ENCODE data around the gene ORMDL2.
"Not testable (repeated sequence)": the region's sequence is repeated elsewhere in the genome, so short reads cannot be mapped to it uniquely, and the experiment has no call there.

Gene ORMDL2

DNA sequence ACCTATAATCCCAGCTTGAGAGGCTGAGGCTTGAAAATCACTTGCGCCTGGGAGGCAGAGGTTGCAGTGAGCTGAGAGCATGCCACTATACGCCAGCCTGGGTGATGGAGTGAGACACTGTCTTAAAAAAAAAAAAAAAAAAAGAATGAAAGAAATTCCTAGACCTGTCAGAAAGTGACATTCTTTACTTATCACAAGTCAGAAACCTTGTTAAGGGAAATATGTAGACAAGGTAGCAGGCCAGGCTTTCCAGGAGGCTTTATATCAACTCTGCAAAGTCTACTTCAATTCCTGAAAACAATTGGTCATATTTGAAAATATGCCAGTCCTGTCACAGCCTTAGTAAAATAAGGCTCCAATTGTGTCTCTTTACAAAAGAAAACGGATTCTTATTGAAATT, 44.0 kb downstream of the ORMDL2 start:
- no peak for DNase-seq

DNA sequence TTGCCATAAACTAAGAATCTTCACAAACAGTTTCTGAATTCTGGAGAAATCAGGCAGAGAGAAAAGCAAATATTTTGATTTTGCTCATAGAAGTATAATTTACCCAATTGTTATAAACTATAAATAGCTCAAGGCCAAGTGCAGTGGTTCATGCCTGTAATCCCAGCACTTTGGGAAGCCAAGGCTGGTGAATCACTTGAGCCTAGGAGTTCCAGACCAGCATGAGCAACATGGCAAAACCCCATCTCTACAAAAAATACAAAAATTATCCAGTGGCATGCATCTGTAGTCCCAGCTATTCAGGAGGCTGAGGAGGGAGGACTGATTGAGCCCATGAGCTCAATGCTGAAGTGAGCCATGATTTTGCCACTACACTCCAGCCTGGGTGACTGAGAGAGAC, 44.4 kb downstream of the ORMDL2 start:
- no peak for DNase-seq

DNA sequence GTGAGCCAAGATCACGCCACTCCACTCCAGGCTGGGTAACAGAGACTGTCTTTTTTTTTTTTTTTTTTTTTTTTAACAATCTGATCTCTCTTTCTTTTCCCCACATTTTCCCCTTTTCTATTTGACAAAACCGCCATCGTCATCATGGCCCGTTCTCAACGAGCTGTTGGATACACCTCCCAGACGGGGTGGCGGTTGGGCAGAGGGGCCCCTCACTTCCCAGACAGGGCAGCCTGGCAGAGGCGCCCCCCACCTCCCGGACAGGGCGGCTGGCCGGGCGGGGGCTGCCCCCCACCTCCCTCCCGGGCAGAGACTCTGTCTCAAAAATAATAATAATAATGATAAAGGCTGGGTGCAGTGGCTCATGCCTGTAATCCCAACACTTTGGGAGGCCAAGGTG, 45.1 kb downstream of the ORMDL2 start:
- not testable (repeated sequence) for DNase-seq

DNA sequence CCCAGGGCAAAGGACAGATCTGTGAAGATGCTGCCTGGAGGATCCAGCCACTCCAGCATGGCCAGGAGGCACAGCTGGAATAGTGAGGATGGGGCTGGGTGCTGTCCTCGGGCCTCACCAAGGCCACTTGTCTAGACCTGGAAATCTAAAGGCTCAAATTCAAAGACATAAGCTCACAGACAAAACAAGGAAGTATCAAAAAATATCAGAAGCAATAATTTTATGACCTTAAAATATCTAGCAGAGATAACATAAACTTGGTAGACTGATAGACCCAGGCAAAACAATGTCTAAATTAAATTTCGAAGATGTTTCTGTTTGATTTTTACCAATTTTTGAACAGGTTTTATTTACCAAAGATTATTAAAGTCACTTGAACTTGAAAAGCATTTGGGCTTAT, 47.5 kb downstream of the ORMDL2 start:
- DNase-seq: no peak

DNA sequence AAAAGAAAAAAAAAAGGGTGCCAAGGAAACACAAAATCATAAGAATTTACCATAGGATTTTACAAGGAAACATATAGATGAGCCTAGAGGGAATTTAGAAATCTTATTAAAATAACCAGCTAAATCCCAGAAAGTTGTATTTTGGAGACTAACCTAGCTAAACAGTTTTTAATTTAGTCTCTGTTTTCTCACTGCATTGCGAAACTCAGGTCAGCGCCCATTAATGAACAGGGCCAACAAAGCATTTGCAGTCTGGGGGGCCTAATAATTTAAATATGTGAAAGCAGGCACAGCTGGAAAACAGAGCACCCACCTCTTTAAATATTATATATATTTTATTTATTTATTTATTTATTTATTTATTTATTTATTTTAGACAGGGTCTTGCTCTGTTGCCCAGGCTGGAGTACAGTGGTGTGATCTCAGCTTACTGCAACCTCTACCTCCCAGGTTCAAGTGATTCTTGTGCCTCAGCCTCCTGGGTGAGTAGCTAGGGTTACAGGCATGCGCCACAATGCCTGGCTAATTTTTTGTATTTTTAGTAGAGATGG, 48.7 kb downstream of the ORMDL2 start:
- not testable (repeated sequence) for DNase-seq
